ENCODE measurements around the gene MACROD2.

Gene MACROD2

GRCh38 chr20:15204234-15204633 is 1208.9 kb downstream of the MACROD2 start:
- no peak for DNase-seq

- DNase-seq = peak; percentile 48
These were observed 1209.7 kb downstream of the MACROD2 start for GRCh38 chr20:15205028-15205427.

GRCh38 chr20:15205719-15206118 is 1210.4 kb downstream of the MACROD2 start:
- DNase-seq = no peak

GRCh38 chr20:15209537-15209936 is 1214.2 kb downstream of the MACROD2 start:
- DNase-seq = no peak

GRCh38 chr20:15214051-15214450 is 1218.7 kb downstream of the MACROD2 start:
- no peak for DNase-seq

- peak; percentile 50 for DNase-seq
These were observed 1224.8 kb downstream of the MACROD2 start for GRCh38 chr20:15220009-15220656.

- peak; percentile 77 for DNase-seq
These were observed 1225.7 kb downstream of the MACROD2 start for GRCh38 chr20:15220778-15221565.

- DNase-seq = no peak
These were observed 1227.4 kb downstream of the MACROD2 start for GRCh38 chr20:15222502-15223330.

GRCh38 chr20:15224199-15224598 is 1228.9 kb downstream of the MACROD2 start:
- no peak for DNase-seq

GRCh38 chr20:15227102-15227501 is 1231.8 kb downstream of the MACROD2 start:
- no peak for DNase-seq

GRCh38 chr20:15232243-15232642 is 1236.9 kb downstream of the MACROD2 start:
- no peak for DNase-seq

GRCh38 chr20:15235471-15236198 is 1240.3 kb downstream of the MACROD2 start:
- no peak for DNase-seq

GRCh38 chr20:15236812-15237211 is 1241.5 kb downstream of the MACROD2 start:
- DNase-seq = peak; percentile 43

GRCh38 chr20:15239542-15240206 is 1244.4 kb downstream of the MACROD2 start:
- no peak for DNase-seq

- peak; percentile 44 for DNase-seq
These were observed 1245.5 kb downstream of the MACROD2 start for GRCh38 chr20:15240801-15241200.

GRCh38 chr20:15241681-15242080 is 1246.4 kb downstream of the MACROD2 start:
- peak; percentile 31 for DNase-seq

GRCh38 chr20:15242773-15243172 is 1247.5 kb downstream of the MACROD2 start:
- no peak for DNase-seq

GRCh38 chr20:15245896-15246295 is 1250.6 kb downstream of the MACROD2 start:
- no peak for DNase-seq

GRCh38 chr20:15248618-15249395 is 1253.5 kb downstream of the MACROD2 start:
- no peak for DNase-seq

- no peak for DNase-seq
These were observed 1255.9 kb downstream of the MACROD2 start for GRCh38 chr20:15251171-15251570.

GRCh38 chr20:15252304-15252703 is 1257.0 kb downstream of the MACROD2 start:
- DNase-seq = no peak
